ENCODE results near the gene MAP6D1.
A peak's percentile ranks its signal among the peaks of the same experiment; 100 is the strongest.
"Not testable (repeated sequence)": the region's sequence is repeated elsewhere in the genome, so short reads cannot be mapped to it uniquely, and the experiment has no call there.

The MAP6D1 gene

GRCh38 chr3:183796372-183796771, 29.0 kb downstream of the MAP6D1 start:
- DNase-seq: no peak

GRCh38 chr3:183794452-183794851, 30.9 kb downstream of the MAP6D1 start:
- DNase-seq: no peak

DNA sequence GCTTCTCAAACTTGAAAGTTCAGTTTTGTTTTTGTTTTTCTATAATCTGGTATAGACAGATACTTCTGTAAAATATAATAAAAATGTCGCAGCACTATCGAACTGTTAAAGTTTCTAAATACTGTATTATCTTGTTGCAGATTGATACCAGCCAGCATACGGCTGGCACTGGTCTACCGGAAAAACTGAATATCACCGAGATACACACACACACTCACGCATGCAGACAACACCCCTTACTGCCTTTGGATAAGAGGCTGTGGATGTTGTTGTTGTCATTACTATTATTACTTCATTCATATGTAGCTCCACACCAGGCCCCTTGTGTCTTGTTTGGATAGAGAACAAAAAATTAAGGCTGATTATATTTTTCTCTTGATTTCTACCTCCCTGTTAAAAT, 32.4 kb downstream of the MAP6D1 start:
- DNase-seq: no peak

DNA sequence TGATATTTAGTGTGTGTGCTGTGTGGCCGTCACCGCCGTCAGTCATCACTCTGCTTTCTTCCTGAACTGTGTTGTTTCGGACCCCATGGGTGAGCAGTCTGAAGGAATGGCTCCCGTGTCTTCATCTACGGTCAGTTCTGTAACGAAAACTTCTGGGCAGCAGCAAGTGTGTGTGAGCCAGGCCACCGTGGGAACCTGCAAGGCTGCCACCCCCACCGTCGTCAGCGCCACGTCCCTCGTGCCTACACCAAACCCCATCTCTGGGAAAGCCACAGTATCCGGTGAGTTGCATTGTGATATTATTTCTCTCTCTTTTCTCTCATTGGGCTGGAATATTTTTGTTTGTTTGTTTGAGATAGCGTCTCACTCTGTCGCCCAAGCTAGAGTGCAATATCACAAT, 34.7 kb downstream of the MAP6D1 start:
- no peak for DNase-seq

DNA sequence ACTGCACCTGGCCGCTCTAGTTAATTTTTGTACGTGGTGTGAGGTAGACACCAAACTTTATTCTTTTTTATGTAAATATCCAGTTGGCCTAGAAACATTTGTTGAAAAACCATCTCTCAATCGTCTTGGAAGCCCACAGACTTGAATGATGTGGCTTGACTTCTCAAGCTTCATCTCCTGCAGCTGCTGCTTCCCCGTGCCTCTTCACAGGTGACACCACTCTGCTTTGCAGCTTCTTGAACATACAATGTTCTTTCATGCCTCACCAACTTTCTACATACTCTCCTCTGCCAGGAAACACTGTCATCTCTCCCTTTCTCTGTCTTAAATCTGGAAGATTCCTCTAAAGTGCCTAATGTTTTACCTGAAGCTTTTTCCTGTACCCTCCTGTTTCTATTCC, 35.6 kb downstream of the MAP6D1 start:
- no peak for DNase-seq

DNA sequence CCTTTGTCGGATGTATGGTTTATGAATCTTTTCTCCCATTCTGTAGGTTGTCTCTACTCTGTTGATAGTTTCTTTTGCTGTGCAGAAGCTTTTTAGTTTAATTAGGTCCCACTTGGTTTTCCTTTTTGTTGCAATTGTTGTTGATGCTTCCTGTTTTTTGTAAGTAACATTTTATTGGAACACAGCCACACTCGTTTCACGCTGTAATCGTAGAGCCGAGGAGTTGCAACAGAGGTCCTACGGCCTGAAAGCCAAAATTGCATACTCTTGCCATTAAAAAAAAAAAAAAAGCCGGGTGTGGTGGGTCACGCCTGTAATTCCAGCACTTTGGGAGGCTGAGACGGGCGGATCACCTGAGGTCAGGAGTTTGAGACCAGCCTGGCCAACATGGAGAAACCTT, 40.9 kb downstream of the MAP6D1 start:
- not testable (repeated sequence) for DNase-seq

GRCh38 chr3:183782576-183783276, 42.7 kb downstream of the MAP6D1 start:
- DNase-seq: no peak

DNA sequence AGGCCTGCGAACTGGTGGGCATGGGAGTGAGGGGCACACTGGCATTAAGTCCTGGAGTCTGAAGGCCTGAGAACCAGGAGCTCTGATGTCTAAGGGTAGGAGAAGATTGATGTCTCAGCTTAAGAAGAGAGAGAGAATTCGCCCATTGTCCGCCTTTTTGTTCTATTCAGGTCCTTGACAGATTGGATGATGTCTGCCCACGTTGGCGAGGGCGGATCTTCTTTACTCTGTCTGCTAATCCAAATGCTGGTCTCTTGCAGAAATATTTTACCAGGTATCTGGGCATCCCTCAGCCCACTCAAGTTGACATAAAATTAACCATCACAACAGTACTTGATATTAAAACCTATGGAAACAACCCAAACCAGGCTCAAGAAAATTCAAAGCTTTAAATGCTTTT, 44.1 kb downstream of the MAP6D1 start:
- no peak for DNase-seq

GRCh38 chr3:183779896-183780465, 45.4 kb downstream of the MAP6D1 start:
- DNase-seq: no peak

- DNase-seq: no peak
Observed at GRCh38 chr3:183777016-183777618, 48.3 kb downstream of the MAP6D1 start.

DNA sequence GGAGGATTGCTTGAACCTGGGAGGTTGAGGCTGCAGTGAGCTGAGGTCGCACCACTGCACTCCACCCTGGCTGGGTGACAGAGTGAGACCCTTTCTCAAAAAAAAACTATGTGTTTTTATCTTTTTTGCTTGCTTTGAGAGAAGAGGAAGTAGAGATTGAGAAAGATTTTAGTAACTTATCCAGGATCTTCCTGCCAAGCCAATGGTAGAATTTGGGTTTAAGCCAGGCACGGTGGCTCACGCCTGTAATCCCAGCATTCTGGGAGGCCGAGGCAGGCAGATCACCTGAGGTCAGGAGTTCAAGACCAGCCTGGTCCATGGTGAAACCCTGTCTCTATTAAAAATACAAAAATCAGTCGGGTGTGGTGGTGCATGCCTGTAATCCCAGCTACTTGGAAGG, 48.9 kb downstream of the MAP6D1 start:
- not testable (repeated sequence) for DNase-seq

- DNase-seq: no peak
Observed at GRCh38 chr3:183775781-183776180, 49.6 kb downstream of the MAP6D1 start.

DNA sequence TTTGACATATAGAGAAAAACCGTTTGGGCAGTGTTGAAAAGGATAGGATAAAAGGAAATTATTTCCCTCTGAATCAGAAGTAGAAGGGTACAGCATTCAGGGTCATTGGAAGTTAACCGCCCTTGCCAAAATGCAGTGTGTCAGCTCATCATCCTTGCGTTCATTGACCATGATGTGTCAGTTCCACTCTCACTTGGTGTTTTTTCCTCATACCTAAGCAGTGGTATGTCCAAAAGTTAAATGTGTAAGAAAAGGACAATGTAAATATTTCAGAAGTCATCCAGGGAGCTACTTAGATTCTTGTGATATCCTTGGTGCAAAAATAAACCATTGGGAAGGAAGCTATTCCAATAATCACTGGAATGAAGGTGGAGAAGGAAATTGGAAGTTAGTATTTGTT, 50.7 kb downstream of the MAP6D1 start:
- DNase-seq: no peak

DNA sequence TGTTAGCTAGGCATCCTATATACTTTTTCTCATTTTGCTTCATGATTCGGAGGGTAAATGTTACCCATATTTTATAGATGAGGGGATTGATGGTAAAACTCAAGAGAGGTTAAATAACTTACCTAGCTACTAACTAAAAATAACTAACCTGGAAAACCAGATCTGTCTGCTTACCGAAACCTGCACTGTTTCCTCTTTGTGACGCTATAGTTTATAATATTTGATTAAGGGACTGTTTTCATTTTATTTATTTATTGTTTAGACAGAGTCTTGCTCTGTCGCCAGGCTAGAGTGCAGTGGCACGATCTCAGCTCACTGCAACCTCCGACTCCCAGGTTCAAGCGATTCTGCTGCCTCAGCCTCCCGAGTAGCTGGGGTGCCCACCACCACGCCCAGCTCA, 55.9 kb downstream of the MAP6D1 start:
- DNase-seq: no peak

GRCh38 chr3:183768114-183768513, 57.3 kb downstream of the MAP6D1 start:
- DNase-seq: no peak

DNA sequence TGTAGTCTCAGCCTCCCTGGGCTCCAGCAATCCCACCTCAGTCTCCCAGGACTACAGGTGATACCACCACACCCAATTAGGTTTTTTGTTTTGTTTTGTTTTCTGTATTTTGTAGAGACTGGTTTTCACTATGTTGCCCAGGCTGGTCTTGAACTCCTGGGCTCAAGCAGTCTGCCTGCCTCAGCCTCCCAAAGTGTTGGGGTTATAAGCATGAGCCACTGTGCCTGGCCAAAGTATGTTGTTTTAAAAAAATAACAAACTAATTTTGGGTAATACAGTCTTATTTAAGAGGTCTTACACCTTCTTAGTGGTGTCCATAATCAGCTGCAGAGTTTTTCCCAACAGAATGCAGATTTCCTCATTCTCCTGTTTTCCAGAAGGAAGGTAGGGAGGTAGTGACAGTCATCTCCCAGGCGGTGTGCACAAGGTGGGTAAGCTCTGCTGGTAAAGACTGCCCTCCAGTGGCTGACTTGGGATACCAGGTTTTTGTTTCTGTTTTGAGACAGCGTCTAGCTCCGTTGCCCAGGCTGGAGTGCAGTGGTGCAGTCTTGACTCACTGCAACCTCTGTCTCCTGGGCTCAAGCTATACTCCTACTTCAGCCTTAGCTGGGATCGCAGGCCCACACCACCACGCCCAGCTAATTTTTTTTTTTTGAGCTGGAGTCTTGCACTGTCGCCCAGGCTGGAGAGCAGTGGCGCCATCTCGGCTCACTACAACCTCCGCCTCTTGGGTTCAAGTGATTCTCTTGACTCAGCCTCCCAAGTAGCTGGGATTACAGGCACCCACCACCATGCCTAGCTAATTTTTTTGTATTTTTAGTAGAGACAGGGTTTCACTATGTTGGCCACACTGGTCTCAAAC, 58.4 kb downstream of the MAP6D1 start:
- DNase-seq: peak; percentile 73 to 79

- no peak for DNase-seq
Observed at GRCh38 chr3:183766107-183766506, 59.3 kb downstream of the MAP6D1 start.
